Articular chondrocyte of knee joint (primary cell): ENCODE measurements around the gene RFPL4A. TPM values are rescaled to one million over a fixed set of nuclear protein-coding genes. Genes with fewer than 3 reads are reported as not detected.

Source experiments
- total RNA-seq: library from RNA; depleted of rRNA; stranded (reverse); fragments of >200 nt; gene quantifications from 2 replicates; pipeline ENCODE4 v1.2.3, GENCODE V29; 2012

The RFPL4A gene
- total RNA-seq, result not detected in 2 replicates

DNA sequence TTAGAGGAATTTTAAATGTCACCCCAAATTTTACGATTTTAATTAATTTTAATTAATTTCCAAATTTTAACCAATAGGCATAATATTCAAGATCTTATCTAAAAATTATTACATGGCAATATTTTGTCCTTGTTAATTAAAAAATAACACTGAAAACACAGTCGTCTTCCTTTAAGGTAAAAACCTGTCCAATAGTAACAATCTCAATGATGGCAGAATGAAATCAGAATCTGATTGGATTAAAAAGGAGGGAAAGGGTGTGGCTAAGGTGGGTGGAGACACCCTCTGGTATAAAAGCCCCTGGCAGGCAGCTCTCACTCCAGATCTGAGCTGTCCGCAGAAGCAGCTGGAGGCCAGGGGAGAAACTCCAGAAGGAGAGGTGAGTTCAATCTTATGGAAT, at the start of gene RFPL4A:
RFPL4A (plus strand) TSS at position 301 of the 400 bp plus-strand sequence. CDS start 2,704 bp downstream, outside the sequence.

DNA sequence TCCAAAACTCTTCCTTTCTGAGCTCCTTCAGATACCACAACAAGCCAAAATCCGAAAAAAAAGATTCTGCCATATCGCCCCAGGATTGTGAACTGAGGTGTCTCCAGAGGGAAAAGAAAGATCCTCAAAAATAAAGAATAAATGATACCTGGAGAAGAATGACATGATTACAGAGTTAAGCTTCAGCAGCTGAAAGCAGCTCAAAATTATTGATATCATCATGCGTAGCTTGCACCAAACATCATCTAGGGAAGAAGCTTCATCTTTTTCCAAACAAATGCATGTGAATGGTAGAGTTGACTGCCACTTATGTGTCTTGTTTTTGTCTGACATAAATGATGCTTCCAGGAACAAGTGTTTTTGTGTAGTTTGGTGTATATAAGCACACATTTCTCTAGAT, 20.6 kb upstream of the RFPL4A start, which contains the start of gene NLRP9:
NLRP9 (minus strand) TSS at position 101 of the 400 bp plus-strand sequence; CDS start at position 73, 28 bp downstream.

DNA sequence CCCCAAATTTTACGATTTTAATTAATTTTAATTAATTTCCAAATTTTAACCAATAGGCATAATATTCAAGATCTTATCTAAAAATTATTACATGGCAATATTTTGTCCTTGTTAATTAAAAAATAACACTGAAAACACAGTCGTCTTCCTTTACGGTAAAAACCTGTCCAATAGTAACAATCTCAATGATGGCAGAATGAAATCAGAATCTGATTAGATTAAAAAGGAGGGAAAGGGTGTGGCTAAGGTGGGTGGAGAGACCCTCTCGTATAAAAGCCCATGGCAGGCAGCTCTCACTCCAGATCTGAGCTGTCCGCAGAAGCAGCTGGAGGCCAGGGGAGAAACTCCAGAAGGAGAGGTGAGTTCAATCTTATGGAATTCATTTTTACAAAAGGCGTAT, 9.9 kb downstream of the RFPL4A start, which contains the start of gene RFPL4AL1:
RFPL4AL1 (plus strand) TSS at position 301 of the 400 bp plus-strand sequence. CDS start 2,687 bp downstream, outside the sequence.

Other genes starting within 250 kb of the RFPL4A start
- gene SBK2, start 222.0 kb upstream of the RFPL4A start, total RNA-seq, result not detected in 2 replicates
- 0.11 TPM in 1 of 2 replicates, not detected in the other for gene SBK3, start 213.6 kb upstream of the RFPL4A start, total RNA-seq
- 6.5 and 8.9 TPM in 2 replicates for gene ZNF579, start 178.2 kb upstream of the RFPL4A start, total RNA-seq
- 3.4 and 5.1 TPM in 2 replicates for gene FIZ1, start 159.6 kb upstream of the RFPL4A start, total RNA-seq
- gene ZNF524, start 158.8 kb upstream of the RFPL4A start, total RNA-seq, result 6.6 and 7.1 TPM in 2 replicates
- gene ZNF865, start 153.4 kb upstream of the RFPL4A start, total RNA-seq, result 1.2 and 1.3 TPM in 2 replicates
- 4.7 and 6.2 TPM in 2 replicates for gene ZNF784, start 134.5 kb upstream of the RFPL4A start, total RNA-seq
- 5.3 and 8.6 TPM in 2 replicates for gene ZNF580, start 118.1 kb upstream of the RFPL4A start, total RNA-seq
- 17.6 and 20.4 TPM in 2 replicates for gene ZNF581, start 115.4 kb upstream of the RFPL4A start, total RNA-seq
- 6.9 and 7.4 TPM in 2 replicates for gene CCDC106, start 110.9 kb upstream of the RFPL4A start, total RNA-seq
- 65.0 and 66.0 TPM in 2 replicates for gene U2AF2, start 104.1 kb upstream of the RFPL4A start, total RNA-seq
- gene EPN1, start 83.9 kb upstream of the RFPL4A start, total RNA-seq, result 48.3 and 57.5 TPM in 2 replicates
- not detected in 2 replicates for gene NLRP9, start 20.7 kb upstream of the RFPL4A start, total RNA-seq
- not detected in 2 replicates for gene RFPL4AL1, start 10.0 kb downstream of the RFPL4A start, total RNA-seq
- gene NLRP11, start 72.9 kb downstream of the RFPL4A start, total RNA-seq, result not detected in 2 replicates
- not detected in 2 replicates for gene NLRP4, start 77.4 kb downstream of the RFPL4A start, total RNA-seq
- gene NLRP13, start 173.2 kb downstream of the RFPL4A start, total RNA-seq, result not detected in 2 replicates
- gene NLRP8, start 188.7 kb downstream of the RFPL4A start, total RNA-seq, result not detected in 2 replicates
- not detected in 2 replicates for gene NLRP5, start 227.7 kb downstream of the RFPL4A start, total RNA-seq